CD4-positive, alpha-beta T cell treated with Interleukin-10 for 1 hour (primary cell): ENCODE measurements around the gene WDR35.
A peak's percentile ranks its signal among the peaks of the same experiment; 100 is the strongest.

Source experiments
- DNase-seq: peaks from one replicate; pipeline ENCODE4 v3.0.0-alpha.2; 2020

The WDR35 gene

GRCh38 chr2:20008703-20009102 is 18.8 kb upstream of the WDR35 start:
- no peak for DNase-seq

- DNase-seq = no peak
Observed at GRCh38 chr2:20005891-20006470, 16.1 kb upstream of the WDR35 start.

DNA sequence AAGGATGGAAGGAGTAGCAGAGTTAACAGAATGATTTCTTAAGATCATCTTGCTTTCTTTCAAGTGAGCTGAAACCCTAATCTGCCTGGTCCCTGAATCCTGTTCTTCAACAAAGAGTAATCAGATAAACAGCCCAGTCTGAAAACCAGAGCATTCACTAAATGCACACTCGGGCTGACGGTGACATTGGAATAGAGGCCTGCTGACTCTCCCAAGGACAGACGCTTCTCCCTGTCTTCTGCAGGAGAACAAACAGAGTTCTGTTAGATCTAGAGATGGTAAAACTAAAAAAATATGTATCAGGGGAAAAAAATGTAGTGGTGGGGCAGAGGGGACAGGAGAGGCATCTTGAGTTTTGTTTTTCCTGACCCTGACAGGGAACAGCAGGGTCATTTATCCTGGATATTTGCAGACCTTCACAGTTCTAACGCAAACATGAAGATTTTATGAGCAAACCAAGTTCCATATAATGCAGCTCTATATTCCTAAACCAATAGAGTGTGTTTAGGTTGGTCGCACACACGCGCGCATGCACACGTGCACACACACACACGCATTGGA is 15.2 kb upstream of the WDR35 start:
- no peak for DNase-seq

DNA sequence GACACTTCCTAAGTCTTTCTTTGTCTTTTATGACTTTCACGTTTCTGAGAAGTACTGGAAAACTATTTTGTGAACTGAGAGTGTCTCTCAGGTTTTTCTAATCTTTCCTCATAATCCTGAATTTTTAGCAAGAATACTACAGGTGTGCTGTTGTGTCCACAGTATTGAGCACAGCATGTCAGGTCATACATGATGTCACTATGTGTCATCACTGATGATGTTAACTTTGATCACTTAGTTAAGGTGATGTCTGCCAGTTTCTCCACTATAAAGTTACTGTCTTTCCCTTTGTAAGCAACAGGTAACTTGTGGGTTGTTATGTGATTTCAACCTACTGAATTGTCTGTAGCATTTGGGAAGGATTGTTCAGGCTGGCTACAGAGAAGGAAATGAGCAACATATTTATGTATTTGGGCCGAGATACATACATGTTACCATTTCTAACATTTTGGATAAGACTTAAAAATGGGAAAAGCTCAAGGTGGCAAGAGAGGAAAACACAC is 11.5 kb upstream of the WDR35 start:
- no peak for DNase-seq

GRCh38 chr2:19993731-19994130 is 3.8 kb upstream of the WDR35 start:
- no peak for DNase-seq

DNA sequence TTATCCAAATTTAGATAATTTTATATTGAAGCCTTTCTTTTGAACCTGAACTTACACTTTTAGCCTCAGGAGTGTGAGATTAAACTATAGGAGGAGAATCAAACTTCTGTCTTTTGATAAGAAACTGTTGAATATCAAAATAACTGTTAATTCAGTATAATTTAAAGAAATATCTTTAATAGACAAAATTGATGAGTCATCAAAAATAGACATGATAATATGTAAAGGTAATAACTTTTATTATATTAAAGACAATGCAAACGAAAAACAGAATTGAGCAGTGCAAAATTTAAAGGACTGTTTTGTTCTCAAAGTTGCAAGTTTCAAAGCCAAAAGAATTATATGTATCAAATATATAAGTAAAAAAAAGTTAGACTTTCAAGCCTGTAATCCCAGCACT is 2.0 kb upstream of the WDR35 start:
- no peak for DNase-seq

DNA sequence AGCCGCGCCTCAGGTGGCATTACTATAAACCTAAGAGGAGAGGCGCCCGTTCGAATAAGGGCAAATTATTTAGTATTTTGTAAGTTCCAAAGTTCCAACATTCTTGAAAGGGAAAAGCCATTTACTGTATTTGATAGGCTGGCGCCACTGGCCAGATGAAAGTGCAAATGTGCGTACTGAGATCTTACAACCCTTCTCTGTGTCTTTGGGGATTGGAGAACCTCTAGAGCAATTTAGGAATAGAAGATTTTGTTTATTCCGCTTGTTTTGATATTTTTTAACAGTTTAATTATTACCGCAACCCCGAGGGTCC is 467 bp upstream of the WDR35 start:
- no peak for DNase-seq

- no peak for DNase-seq
Observed at GRCh38 chr2:19989342-19989666, 601 bp downstream of the WDR35 start.

GRCh38 chr2:19988600-19988999 is 1.3 kb downstream of the WDR35 start:
- DNase-seq = no peak

DNA sequence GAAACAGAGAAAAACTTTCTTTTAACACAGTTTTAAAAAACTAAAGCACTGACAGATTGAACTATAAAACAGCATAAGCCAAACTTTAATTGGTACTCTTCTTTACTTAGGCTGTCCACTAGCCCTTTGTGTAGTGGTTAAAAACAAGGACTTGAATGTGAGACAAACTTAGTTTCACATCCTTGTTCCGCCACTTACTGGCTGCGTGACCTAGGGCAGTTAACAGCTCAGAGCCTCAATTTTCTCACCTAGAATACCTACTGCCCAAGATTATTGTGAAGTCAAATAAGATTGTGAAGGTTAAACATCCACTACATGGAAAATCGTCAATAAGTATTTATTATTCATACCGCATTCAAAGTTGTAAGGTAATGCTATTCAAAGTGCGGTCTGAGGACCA is 2.0 kb downstream of the WDR35 start:
- no peak for DNase-seq

DNA sequence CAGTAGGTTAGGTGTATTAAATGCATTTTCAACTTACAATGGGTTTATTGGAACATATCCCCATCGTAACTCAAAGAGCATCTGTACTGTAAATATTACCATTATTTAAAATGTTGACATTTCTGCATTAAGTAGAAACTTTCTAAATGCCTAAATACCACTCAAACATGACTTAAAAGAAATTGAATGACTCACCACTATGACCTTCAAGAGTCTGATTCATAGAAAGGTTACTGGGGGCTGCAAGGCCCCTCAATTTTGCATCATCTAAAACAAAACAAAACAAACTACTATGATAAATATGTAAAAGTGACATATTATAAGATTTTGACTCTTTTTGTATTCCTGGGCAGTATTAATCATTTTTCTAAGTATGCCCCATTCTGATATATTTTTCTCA is 7.6 kb downstream of the WDR35 start:
- no peak for DNase-seq

- no peak for DNase-seq
Observed at GRCh38 chr2:19979932-19980331, 10.0 kb downstream of the WDR35 start.

GRCh38 chr2:19973466-19973865 is 16.4 kb downstream of the WDR35 start:
- DNase-seq = no peak

- peak; percentile 29 for DNase-seq
Observed at GRCh38 chr2:19971691-19972090, 18.2 kb downstream of the WDR35 start.

DNA sequence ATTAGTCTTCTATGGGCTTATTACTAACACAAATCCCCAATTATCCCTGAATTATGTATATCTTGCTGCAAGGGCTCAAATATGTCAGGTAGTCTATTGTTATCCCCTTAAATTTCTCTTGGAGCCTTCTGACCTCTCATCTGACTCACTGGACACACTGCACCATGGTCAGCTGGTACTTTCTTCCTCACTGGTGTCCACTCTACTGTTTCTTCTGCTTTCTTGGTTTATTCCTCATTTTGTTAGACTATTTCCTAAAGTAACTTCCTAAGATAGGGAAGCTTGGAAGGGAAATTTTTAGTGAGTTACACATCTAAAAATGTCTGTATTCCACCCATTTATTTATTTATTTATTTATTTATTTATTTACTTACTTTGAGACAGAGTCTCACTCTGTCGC is 26.5 kb downstream of the WDR35 start:
- no peak for DNase-seq

DNA sequence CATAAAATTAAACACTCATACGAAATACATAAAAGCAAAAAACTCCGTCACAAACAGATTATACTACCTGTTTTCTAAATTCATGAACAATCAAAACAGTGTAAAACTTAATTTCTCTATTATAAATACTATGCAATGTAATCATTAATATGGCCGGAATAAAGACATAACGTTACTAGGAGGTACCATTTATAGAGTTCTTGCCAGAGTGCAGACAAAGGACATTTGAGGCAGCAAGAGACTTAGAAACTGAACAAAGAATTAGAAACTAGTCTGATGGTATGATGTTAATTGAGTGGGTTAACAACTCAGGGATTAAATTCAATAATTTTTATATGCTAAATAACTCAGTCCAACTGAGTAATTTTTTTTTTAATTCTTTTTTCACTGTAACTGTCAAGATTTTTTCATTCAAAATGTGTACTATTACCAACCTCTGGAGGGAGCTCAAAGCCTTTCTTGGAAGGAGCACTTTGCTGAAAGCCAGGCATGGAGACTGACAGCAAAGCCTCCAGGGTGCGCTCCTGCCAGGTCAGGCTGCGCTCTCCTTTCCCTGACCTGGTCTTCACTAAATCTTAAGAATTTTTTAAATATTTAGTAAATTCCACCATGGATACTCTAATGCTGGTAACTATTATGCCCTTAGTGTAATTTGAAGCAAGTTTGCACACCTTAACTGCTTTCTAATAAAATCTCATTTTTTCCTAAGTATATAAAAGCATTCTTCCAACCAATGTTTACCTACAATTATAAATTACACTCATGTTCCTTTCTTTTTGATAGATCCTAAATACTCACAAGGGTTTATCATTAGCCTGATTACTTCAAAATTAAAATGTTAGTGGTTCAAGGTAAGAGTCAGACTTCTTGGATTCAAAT is 34.1 kb downstream of the WDR35 start:
- peak; percentile 62 for DNase-seq

GRCh38 chr2:19949071-19949470 is 40.8 kb downstream of the WDR35 start:
- no peak for DNase-seq

- DNase-seq = no peak
Observed at GRCh38 chr2:19947184-19947940, 42.5 kb downstream of the WDR35 start.

GRCh38 chr2:19944205-19944845 is 45.6 kb downstream of the WDR35 start:
- DNase-seq = no peak

- no peak for DNase-seq
Observed at GRCh38 chr2:19943189-19943588, 46.7 kb downstream of the WDR35 start.

DNA sequence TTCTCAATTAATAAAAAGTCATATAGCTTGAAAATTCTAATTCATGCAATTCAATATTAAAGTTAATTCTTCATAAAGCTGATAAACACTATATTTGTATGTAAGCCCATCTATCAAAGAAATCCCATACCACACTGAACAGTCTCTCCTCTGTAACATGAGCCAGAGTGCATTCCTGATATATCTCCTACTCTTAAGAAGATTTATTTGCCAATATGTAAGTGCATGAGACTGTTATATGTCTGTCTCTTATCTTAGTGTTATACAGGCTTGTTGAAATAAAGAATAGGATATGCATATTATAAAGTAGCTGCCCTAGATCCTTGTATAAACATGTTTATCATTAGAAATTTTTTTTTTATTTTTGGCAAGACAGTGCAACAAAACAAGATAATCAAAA is 47.7 kb downstream of the WDR35 start:
- DNase-seq = no peak

GRCh38 chr2:19937004-19937403 is 52.9 kb downstream of the WDR35 start:
- DNase-seq = no peak

DNA sequence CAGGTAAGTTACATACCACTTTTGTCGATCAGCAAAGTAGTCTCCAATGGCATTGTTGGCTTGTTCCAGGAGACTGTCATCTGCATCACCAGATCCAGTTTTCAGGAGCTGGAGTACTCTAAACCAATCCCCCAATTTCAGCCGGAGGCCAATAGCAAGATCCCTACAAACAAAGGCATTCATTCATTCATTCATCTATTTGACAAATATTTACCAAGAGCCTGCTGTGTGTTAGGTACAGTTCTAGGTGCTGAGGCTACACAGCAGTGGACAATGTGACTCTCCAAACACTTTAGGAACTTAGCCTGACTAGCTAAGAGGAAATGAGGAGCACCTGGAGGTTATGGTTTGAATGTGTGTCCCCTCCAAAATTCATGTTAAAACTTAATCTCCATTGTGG is 53.7 kb downstream of the WDR35 start:
- no peak for DNase-seq
